Activated T-helper 17 cell treated with anti-CD3 and anti-CD28 coated beads, Interleukin-2, amount 50 U/mL, for 72 hours (primary cell): ENCODE results near the gene PFKP. TPM values are rescaled to one million over a fixed set of nuclear protein-coding genes. Genes with fewer than 3 reads are reported as not detected.

Source experiments
- ATAC-seq: fragments of 150-1000 bp; cut with Tn5 transposase; replicated peaks from 2 replicates; pipeline ENCODE4 v1.10.0; 2021; ENCODE audit warnings: mild to moderate bottlenecking, moderate library complexity
- H3K27ac Mint-ChIP-seq: one replicate; pipeline ENCODE4 v1.8.0; 2022; ENCODE audit warnings: mixed read lengths
- H3K27me3 Mint-ChIP-seq: one replicate; pipeline ENCODE4 v1.8.0; 2022; ENCODE audit warnings: mixed read lengths
- H3K36me3 Mint-ChIP-seq: one replicate; pipeline ENCODE4 v1.8.0; 2022; ENCODE audit warnings: low read depth, mild to moderate bottlenecking, mixed read lengths
- H3K4me1 Mint-ChIP-seq: one replicate; pipeline ENCODE4 v1.8.0; 2022; ENCODE audit warnings: mixed read lengths
- H3K4me3 Mint-ChIP-seq: one replicate; pipeline ENCODE4 v1.8.0; 2022; ENCODE audit warnings: mild to moderate bottlenecking, mixed read lengths
- H3K9me3 Mint-ChIP-seq: one replicate; pipeline ENCODE4 v1.8.0; 2022; ENCODE audit warnings: mixed read lengths
- total RNA-seq, 2 donors: library from RNA; stranded (reverse); gene quantifications; one replicate each; pipeline ENCODE4 v1.2.3, GENCODE V29; 2022

Gene PFKP
- total RNA-seq, 2 donors from 2014 or later, result 349 TPM

GRCh38 chr10:3037182-3037581 lies 30.2 kb upstream of the PFKP start:
- no peaks in the 10 kb centered on the region for H3K36me3 Mint-ChIP-seq
- ATAC-seq, result no peak
- no peaks in the 10 kb centered on the region for H3K9me3 Mint-ChIP-seq
- H3K4me3 Mint-ChIP-seq, result no peak overlapping the region
- H3K27ac Mint-ChIP-seq, result no peak overlapping the region
- peaks cover 5% of the 10 kb centered on the region for H3K4me1 Mint-ChIP-seq
- peaks cover 20% of the 10 kb centered on the region for H3K27me3 Mint-ChIP-seq

- peaks cover 11% of the 10 kb centered on the region for H3K4me1 Mint-ChIP-seq
- no peaks in the 10 kb centered on the region for H3K36me3 Mint-ChIP-seq
- no peak overlapping the region for H3K4me3 Mint-ChIP-seq
- no peak for ATAC-seq
- H3K27me3 Mint-ChIP-seq, result peaks cover 15% of the 10 kb centered on the region
- no peaks in the 10 kb centered on the region for H3K9me3 Mint-ChIP-seq
- no peak overlapping the region for H3K27ac Mint-ChIP-seq
Measured at GRCh38 chr10:3040069-3040468, 27.3 kb upstream of the PFKP start.

- Mint-ChIP-seq H3K9me3 (no peaks in the 10 kb centered on the region), H3K4me1 (peaks cover 5% of the 10 kb centered on the region), H3K27ac (no peak overlapping the region), H3K36me3 (no peaks in the 10 kb centered on the region), H3K4me3 (no peak overlapping the region), H3K27me3 (peaks cover 2% of the 10 kb centered on the region)
- ATAC-seq, result no peak
Measured at GRCh38 chr10:3042589-3042988, 24.8 kb upstream of the PFKP start.

GRCh38 chr10:3043512-3044368 lies 23.6 kb upstream of the PFKP start:
- peaks cover 4% of the 10 kb centered on the region for H3K27me3 Mint-ChIP-seq
- H3K4me3 Mint-ChIP-seq, result no peak overlapping the region
- H3K27ac Mint-ChIP-seq, result no peak overlapping the region
- no peaks in the 10 kb centered on the region for H3K9me3 Mint-ChIP-seq
- peaks cover 5% of the 10 kb centered on the region for H3K4me1 Mint-ChIP-seq
- H3K36me3 Mint-ChIP-seq, result no peaks in the 10 kb centered on the region
- ATAC-seq, result peak; percentile 69

GRCh38 chr10:3045471-3046209 lies 21.7 kb upstream of the PFKP start:
- peak; percentile 61 for ATAC-seq
- Mint-ChIP-seq H3K27me3 (peaks cover 9% of the 10 kb centered on the region), H3K4me3 (no peak overlapping the region), H3K9me3 (no peaks in the 10 kb centered on the region), H3K27ac (no peak overlapping the region), H3K36me3 (no peaks in the 10 kb centered on the region), H3K4me1 (peaks cover 5% of the 10 kb centered on the region)

GRCh38 chr10:3046210-3046779 lies 21.1 kb upstream of the PFKP start:
- ATAC-seq, result no peak

GRCh38 chr10:3046981-3047547 lies 20.3 kb upstream of the PFKP start:
- peaks cover 5% of the 10 kb centered on the region for H3K4me1 Mint-ChIP-seq

More at GRCh38 chr10:3046210-3046779, 21.1 kb upstream of the PFKP start:
- Mint-ChIP-seq H3K27me3 (peaks cover 9% of the 10 kb centered on the region), H3K36me3 (no peaks in the 10 kb centered on the region), H3K4me1 (peaks cover 5% of the 10 kb centered on the region), H3K27ac (no peak overlapping the region), H3K4me3 (no peak overlapping the region), H3K9me3 (no peaks in the 10 kb centered on the region)

GRCh38 chr10:3047596-3047995 lies 19.8 kb upstream of the PFKP start:
- Mint-ChIP-seq H3K27me3 (peaks cover 9% of the 10 kb centered on the region), H3K27ac (peak overlapping the region; percentile 7), H3K4me3 (no peak overlapping the region), H3K9me3 (no peaks in the 10 kb centered on the region), H3K4me1 (peaks cover 5% of the 10 kb centered on the region), H3K36me3 (no peaks in the 10 kb centered on the region)
- no peak for ATAC-seq

More at GRCh38 chr10:3046981-3047547, 20.3 kb upstream of the PFKP start:
- Mint-ChIP-seq H3K27me3 (peaks cover 9% of the 10 kb centered on the region), H3K27ac (no peak overlapping the region), H3K4me3 (no peak overlapping the region), H3K9me3 (no peaks in the 10 kb centered on the region), H3K36me3 (no peaks in the 10 kb centered on the region)
- no peak for ATAC-seq

- peak; percentile 77 for ATAC-seq
- H3K27me3 Mint-ChIP-seq, result peaks cover 9% of the 10 kb centered on the region
- no peaks in the 10 kb centered on the region for H3K9me3 Mint-ChIP-seq
- peaks cover 5% of the 10 kb centered on the region for H3K4me1 Mint-ChIP-seq
- peak overlapping the region; percentile 7 for H3K27ac Mint-ChIP-seq
- H3K4me3 Mint-ChIP-seq, result no peak overlapping the region
- no peaks in the 10 kb centered on the region for H3K36me3 Mint-ChIP-seq
Measured at GRCh38 chr10:3048119-3049019, 19.0 kb upstream of the PFKP start.

- Mint-ChIP-seq H3K27ac (no peak overlapping the region), H3K27me3 (peaks cover 18% of the 10 kb centered on the region), H3K9me3 (no peaks in the 10 kb centered on the region), H3K4me1 (peaks cover 7% of the 10 kb centered on the region), H3K36me3 (no peaks in the 10 kb centered on the region), H3K4me3 (no peak overlapping the region)
- no peak for ATAC-seq
Measured at GRCh38 chr10:3051692-3052091, 15.7 kb upstream of the PFKP start.

GRCh38 chr10:3053155-3053554 lies 14.2 kb upstream of the PFKP start:
- no peaks in the 10 kb centered on the region for H3K36me3 Mint-ChIP-seq
- peaks cover 9% of the 10 kb centered on the region for H3K4me1 Mint-ChIP-seq
- H3K4me3 Mint-ChIP-seq, result no peak overlapping the region
- H3K27ac Mint-ChIP-seq, result no peak overlapping the region
- no peak for ATAC-seq
- H3K9me3 Mint-ChIP-seq, result no peaks in the 10 kb centered on the region
- H3K27me3 Mint-ChIP-seq, result peaks cover 15% of the 10 kb centered on the region

GRCh38 chr10:3054183-3054850 lies 13.0 kb upstream of the PFKP start:
- H3K4me1 Mint-ChIP-seq, result peaks cover 9% of the 10 kb centered on the region

GRCh38 chr10:3054851-3055199 lies 12.5 kb upstream of the PFKP start:
- Mint-ChIP-seq H3K9me3 (no peaks in the 10 kb centered on the region), H3K27me3 (peaks cover 14% of the 10 kb centered on the region)

More at GRCh38 chr10:3054183-3054850, 13.0 kb upstream of the PFKP start:
- ATAC-seq, result no peak
- Mint-ChIP-seq H3K27me3 (peaks cover 15% of the 10 kb centered on the region), H3K27ac (no peak overlapping the region), H3K4me3 (no peak overlapping the region), H3K9me3 (no peaks in the 10 kb centered on the region), H3K36me3 (no peaks in the 10 kb centered on the region)

More at GRCh38 chr10:3054851-3055199, 12.5 kb upstream of the PFKP start:
- no peak overlapping the region for H3K4me3 Mint-ChIP-seq
- H3K4me1 Mint-ChIP-seq, result peaks cover 9% of the 10 kb centered on the region
- H3K27ac Mint-ChIP-seq, result no peak overlapping the region
- no peaks in the 10 kb centered on the region for H3K36me3 Mint-ChIP-seq
- ATAC-seq, result no peak
